SU-DHL-6 (cell line): Measurements from ENCODE around the gene EPHA6.

ENCODE experiments used
- H2AFZ ChIP-seq: fragments of 200-600 bp; sonication (generic); 2 replicates; pipeline ENCODE4 v1.6.1; 2014; ENCODE audit warnings: low read depth, mild to moderate bottlenecking, moderate library complexity, mixed read lengths, antibody characterized with exemption, low read length; ENCODE audit not compliant: severe bottlenecking
- H3F3A ChIP-seq: fragments of 200-600 bp; shearing (Covaris generic); 2 replicates; pipeline ENCODE4 v1.6.0; 2016; ENCODE audit warnings: antibody characterized with exemption, mild to moderate bottlenecking; ENCODE audit not compliant: insufficient read depth
- H3K27ac ChIP-seq: fragments of 200-600 bp; sonication (generic); 2 replicates; pipeline ENCODE4 v1.5.1; 2016; ENCODE audit warnings: low read depth, mild to moderate bottlenecking, low read length, moderate library complexity, mixed read lengths
- H3K27me3 ChIP-seq: fragments of 200-600 bp; sonication (generic), shearing (Covaris generic); 2 replicates; pipeline ENCODE4 v1.6.0; 2014; ENCODE audit warnings: mild to moderate bottlenecking, low read length
- H3K36me3 ChIP-seq: fragments of 200-600 bp; sonication (generic); 2 replicates; pipeline ENCODE4 v1.6.1; 2014; ENCODE audit warnings: mild to moderate bottlenecking, low read length, mixed read lengths
- H3K4me2 ChIP-seq: fragments of 300-600, 200-600 bp; shearing (Covaris generic), sonication (generic); 2 replicates; pipeline ENCODE4 v1.6.0; 2014; ENCODE audit warnings: low read length, low read depth, mild to moderate bottlenecking; ENCODE audit not compliant: poor library complexity, severe bottlenecking
- H3K4me3 ChIP-seq: fragments of 200-600 bp; sonication (generic); 2 replicates; pipeline ENCODE4 v1.5.1; 2014; ENCODE audit warnings: antibody characterized with exemption, low read length, mild to moderate bottlenecking, mixed read lengths; ENCODE audit not compliant: insufficient read depth, poor library complexity, severe bottlenecking
- H3K79me2 ChIP-seq: fragments of 200-600 bp; sonication (generic); 2 replicates; pipeline ENCODE4 v1.6.1; 2014; ENCODE audit warnings: mild to moderate bottlenecking, low read length, moderate library complexity; ENCODE audit not compliant: insufficient read depth
- H3K9ac ChIP-seq: fragments of 200-600 bp; sonication (generic); 2 replicates; pipeline ENCODE4 v1.7.0; 2014; ENCODE audit warnings: mild to moderate bottlenecking, low read length
- H3K9me2 ChIP-seq: fragments of 200-600 bp; sonication (generic); replicated peaks from 2 replicates; pipeline ENCODE4 v1.6.1; 2014; ENCODE audit warnings: low read length; ENCODE audit not compliant: insufficient read depth
- H3K9me3 ChIP-seq: fragments of 200-600 bp; sonication (generic); 2 replicates; pipeline ENCODE4 v1.6.1; 2014; ENCODE audit warnings: low read length, mixed read lengths; ENCODE audit not compliant: insufficient read depth
- H4K20me1 ChIP-seq: fragments of 200-600 bp; sonication (generic); 2 replicates; pipeline ENCODE4 v1.6.1; 2014; ENCODE audit warnings: low read depth, mild to moderate bottlenecking, antibody characterized with exemption, low read length, moderate library complexity, mixed read lengths
- EZH2phosphoT487 ChIP-seq: fragments of 200-600 bp; sonication (generic), shearing (Covaris generic); conservative IDR thresholded peaks from 2 replicates; pipeline ENCODE4 v1.6.1; 2018; ENCODE audit warnings: mild to moderate bottlenecking, antibody characterized with exemption, low read length, moderate library complexity, mixed read lengths
- TF ChIP-seq, protein P1 (sequence below): fragments of 200-600 bp; sonication (generic); IDR thresholded peaks from one replicate; pipeline ENCODE4 v1.5.1; 2017; ENCODE audit warnings: antibody characterized with exemption, mild to moderate bottlenecking, low read length, moderate library complexity; ENCODE audit not compliant: insufficient read depth, poor library complexity, severe bottlenecking

Gene EPHA6

GRCh38 chr3:97257942-97258697 is 443.7 kb downstream of the EPHA6 start:
- H3K9me3 ChIP-seq: no peaks in the 10 kb centered on the region
- no peaks in the 10 kb centered on the region for H3F3A ChIP-seq
- H3K79me2 ChIP-seq: no peaks in the 10 kb centered on the region
- H3K27me3 ChIP-seq: no peaks in the 10 kb centered on the region
- no peaks in the 10 kb centered on the region for H3K36me3 ChIP-seq
- H3K9ac ChIP-seq: no peak overlapping the region
- H4K20me1 ChIP-seq: no peaks in the 10 kb centered on the region
- no peak for TF ChIP-seq EZH2phosphoT487
- TF ChIP-seq, protein P1, sequence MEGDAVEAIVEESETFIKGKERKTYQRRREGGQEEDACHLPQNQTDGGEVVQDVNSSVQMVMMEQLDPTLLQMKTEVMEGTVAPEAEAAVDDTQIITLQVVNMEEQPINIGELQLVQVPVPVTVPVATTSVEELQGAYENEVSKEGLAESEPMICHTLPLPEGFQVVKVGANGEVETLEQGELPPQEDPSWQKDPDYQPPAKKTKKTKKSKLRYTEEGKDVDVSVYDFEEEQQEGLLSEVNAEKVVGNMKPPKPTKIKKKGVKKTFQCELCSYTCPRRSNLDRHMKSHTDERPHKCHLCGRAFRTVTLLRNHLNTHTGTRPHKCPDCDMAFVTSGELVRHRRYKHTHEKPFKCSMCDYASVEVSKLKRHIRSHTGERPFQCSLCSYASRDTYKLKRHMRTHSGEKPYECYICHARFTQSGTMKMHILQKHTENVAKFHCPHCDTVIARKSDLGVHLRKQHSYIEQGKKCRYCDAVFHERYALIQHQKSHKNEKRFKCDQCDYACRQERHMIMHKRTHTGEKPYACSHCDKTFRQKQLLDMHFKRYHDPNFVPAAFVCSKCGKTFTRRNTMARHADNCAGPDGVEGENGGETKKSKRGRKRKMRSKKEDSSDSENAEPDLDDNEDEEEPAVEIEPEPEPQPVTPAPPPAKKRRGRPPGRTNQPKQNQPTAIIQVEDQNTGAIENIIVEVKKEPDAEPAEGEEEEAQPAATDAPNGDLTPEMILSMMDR: no peak
- H2AFZ ChIP-seq: no peak overlapping the region
- no peak overlapping the region for H3K4me2 ChIP-seq
- H3K27ac ChIP-seq: no peak overlapping the region
- H3K4me3 ChIP-seq: no peak overlapping the region
- no peaks in the 10 kb centered on the region for H3K9me2 ChIP-seq

- no peak overlapping the region for H3K4me2 ChIP-seq
- no peaks in the 10 kb centered on the region for H3K9me3 ChIP-seq
- H4K20me1 ChIP-seq: no peaks in the 10 kb centered on the region
- H3K9me2 ChIP-seq: no peaks in the 10 kb centered on the region
- H3K27me3 ChIP-seq: no peaks in the 10 kb centered on the region
- H3K4me3 ChIP-seq: no peak overlapping the region
- H3F3A ChIP-seq: no peaks in the 10 kb centered on the region
- H3K36me3 ChIP-seq: no peaks in the 10 kb centered on the region
- no peak for TF ChIP-seq EZH2phosphoT487
- TF ChIP-seq, protein P1: no peak
- no peak overlapping the region for H2AFZ ChIP-seq
- no peak overlapping the region for H3K9ac ChIP-seq
- H3K79me2 ChIP-seq: no peaks in the 10 kb centered on the region
- no peak overlapping the region for H3K27ac ChIP-seq
These were observed 444.9 kb downstream of the EPHA6 start for GRCh38 chr3:97259263-97259662.

DNA sequence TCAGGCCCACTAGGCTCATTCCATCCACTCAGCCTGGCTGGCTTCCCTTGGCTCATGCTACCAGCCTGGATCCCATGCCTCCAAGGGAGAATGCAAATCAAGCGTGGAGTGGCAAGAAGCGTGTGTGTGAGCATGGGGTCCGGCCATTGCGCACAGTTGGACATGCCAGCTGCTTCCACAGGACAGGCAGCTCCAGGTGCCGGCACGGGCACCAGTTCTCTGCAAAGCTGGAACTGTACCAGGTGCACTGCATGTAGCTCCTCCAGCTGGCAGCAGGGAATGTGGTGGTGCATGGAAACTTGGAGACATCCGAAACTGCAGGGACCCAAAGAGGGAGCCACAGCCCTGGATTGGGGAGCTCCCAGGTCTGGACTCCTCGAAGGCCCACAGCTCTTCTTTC is 449.8 kb downstream of the EPHA6 start:
- no peaks in the 10 kb centered on the region for H3K27me3 ChIP-seq
- H3K4me2 ChIP-seq: no peak overlapping the region
- no peaks in the 10 kb centered on the region for H3K36me3 ChIP-seq
- H3K9me3 ChIP-seq: no peaks in the 10 kb centered on the region
- no peak overlapping the region for H3K4me3 ChIP-seq
- H3K9me2 ChIP-seq: no peaks in the 10 kb centered on the region
- TF ChIP-seq, protein P1: no peak
- no peak for TF ChIP-seq EZH2phosphoT487
- no peak overlapping the region for H3K9ac ChIP-seq
- no peaks in the 10 kb centered on the region for H4K20me1 ChIP-seq
- no peak overlapping the region for H2AFZ ChIP-seq
- H3K27ac ChIP-seq: no peak overlapping the region
- no peaks in the 10 kb centered on the region for H3K79me2 ChIP-seq
- H3F3A ChIP-seq: no peaks in the 10 kb centered on the region
